ENCODE data around the gene C4orf50. TPM values are rescaled to one million over a fixed set of nuclear protein-coding genes. Genes with fewer than 3 reads are reported as not detected.

C4orf50 gene
- polyA plus RNA-seq, 1 donor from 2014 or later = 1.6 TPM

DNA sequence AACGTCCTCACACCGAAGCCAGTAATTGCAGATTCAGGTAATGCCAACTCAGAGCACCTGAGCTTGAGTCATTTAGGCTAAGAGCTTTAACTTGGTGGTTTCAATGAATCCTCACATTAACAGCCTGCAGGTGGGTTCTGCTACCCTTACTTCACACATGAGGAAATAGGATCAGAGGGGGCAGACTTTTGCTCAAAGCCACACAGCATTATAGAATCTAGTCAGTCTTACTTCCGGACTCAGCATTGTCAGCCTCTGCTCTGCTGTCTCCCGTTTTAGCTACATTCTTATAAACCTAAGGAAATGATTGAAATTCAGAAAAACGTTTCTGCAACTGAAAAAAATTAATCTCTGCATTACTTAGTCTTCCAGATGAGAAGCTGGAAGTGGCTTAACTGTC, 6.0 kb downstream of the C4orf50 start:
- H3K27ac ChIP-seq (ENCODE audit: low read length) = no peak overlapping the region
- no peaks in the 10 kb centered on the region for H3K9me3 ChIP-seq (ENCODE audit: low read length)
- H2AFZ ChIP-seq (ENCODE audit: low read depth, low read length) = no peak overlapping the region
- H3K9ac ChIP-seq (ENCODE audit: low read length) = no peak overlapping the region
- H3K36me3 ChIP-seq (ENCODE audit: insufficient read depth, low read length) = no peaks in the 10 kb centered on the region
- peaks cover 15% of the 10 kb centered on the region for H3K27me3 ChIP-seq (ENCODE audit: insufficient read depth, low read depth, low read length)
- no peaks in the 10 kb centered on the region for H3K79me2 ChIP-seq (replicated peaks; ENCODE audit: insufficient read depth, low read length)
- H3F3A ChIP-seq (ENCODE audit: insufficient read depth, low read length, poor library complexity, severe bottlenecking) = no peaks in the 10 kb centered on the region
- H4K20me1 ChIP-seq (ENCODE audit: insufficient read depth) = no peaks in the 10 kb centered on the region
- TF ChIP-seq EP300 (conservative IDR thresholded peaks at IDR 0.05; ENCODE audit: poor library complexity, severe bottlenecking) (no peak), SMC3 (conservative IDR thresholded peaks at IDR 0.05; ENCODE audit: poor library complexity) (no peak), POLR2AphosphoS5 (IDR thresholded peaks at IDR 0.05) (no peak)
- TF ChIP-seq, protein P1, sequence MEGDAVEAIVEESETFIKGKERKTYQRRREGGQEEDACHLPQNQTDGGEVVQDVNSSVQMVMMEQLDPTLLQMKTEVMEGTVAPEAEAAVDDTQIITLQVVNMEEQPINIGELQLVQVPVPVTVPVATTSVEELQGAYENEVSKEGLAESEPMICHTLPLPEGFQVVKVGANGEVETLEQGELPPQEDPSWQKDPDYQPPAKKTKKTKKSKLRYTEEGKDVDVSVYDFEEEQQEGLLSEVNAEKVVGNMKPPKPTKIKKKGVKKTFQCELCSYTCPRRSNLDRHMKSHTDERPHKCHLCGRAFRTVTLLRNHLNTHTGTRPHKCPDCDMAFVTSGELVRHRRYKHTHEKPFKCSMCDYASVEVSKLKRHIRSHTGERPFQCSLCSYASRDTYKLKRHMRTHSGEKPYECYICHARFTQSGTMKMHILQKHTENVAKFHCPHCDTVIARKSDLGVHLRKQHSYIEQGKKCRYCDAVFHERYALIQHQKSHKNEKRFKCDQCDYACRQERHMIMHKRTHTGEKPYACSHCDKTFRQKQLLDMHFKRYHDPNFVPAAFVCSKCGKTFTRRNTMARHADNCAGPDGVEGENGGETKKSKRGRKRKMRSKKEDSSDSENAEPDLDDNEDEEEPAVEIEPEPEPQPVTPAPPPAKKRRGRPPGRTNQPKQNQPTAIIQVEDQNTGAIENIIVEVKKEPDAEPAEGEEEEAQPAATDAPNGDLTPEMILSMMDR (IDR thresholded peaks at IDR 0.05; ENCODE audit: poor library complexity, severe bottlenecking) = no peak
- no peaks in the 10 kb centered on the region for H3K9me2 ChIP-seq (ENCODE audit: insufficient read depth, low read length)
- no peak overlapping the region for H3K4me3 ChIP-seq (ENCODE audit: low read length)
- no peak overlapping the region for H3K4me2 ChIP-seq (ENCODE audit: low read length)

DNA sequence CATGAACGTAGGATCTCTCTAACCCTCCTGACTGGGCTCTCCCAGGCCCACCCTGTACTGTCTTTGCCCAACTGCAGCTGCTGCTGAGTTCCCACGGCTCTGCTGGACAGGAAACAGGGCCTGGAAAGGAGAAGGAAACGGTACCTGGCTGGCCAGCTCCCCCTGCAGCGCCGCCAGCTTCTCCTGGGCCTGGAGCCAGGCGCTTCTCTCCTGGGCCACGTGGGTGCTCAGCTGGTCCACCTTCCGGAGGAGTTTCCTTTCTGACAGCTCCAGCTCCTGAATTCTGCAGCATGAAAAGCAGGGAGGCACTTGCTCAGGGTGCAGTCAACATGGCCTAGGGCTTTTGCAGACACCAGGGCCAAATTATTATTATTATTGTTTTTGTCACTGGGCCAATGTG, 6.5 kb downstream of the C4orf50 start:
- Histone ChIP-seq H3K4me2 (ENCODE audit: low read length) (no peak overlapping the region), H3K27ac (ENCODE audit: low read length) (no peak overlapping the region), H3K9ac (ENCODE audit: low read length) (no peak overlapping the region), H3F3A (ENCODE audit: insufficient read depth, low read length, poor library complexity, severe bottlenecking) (no peaks in the 10 kb centered on the region), H3K9me2 (ENCODE audit: insufficient read depth, low read length) (no peaks in the 10 kb centered on the region), H4K20me1 (ENCODE audit: insufficient read depth) (no peaks in the 10 kb centered on the region), H3K4me3 (ENCODE audit: low read length) (no peak overlapping the region), H3K79me2 (replicated peaks; ENCODE audit: insufficient read depth, low read length) (no peaks in the 10 kb centered on the region), H3K36me3 (ENCODE audit: insufficient read depth, low read length) (no peaks in the 10 kb centered on the region), H3K9me3 (ENCODE audit: low read length) (no peaks in the 10 kb centered on the region), H2AFZ (ENCODE audit: low read depth, low read length) (no peak overlapping the region), H3K27me3 (ENCODE audit: insufficient read depth, low read depth, low read length) (peaks cover 21% of the 10 kb centered on the region)
- TF ChIP-seq, protein P1 (IDR thresholded peaks at IDR 0.05; ENCODE audit: poor library complexity, severe bottlenecking) = no peak
- TF ChIP-seq EZH2 (IDR thresholded peaks at IDR 0.05; ENCODE audit: borderline replicate concordance, insufficient read depth, low read length, poor library complexity, severe bottlenecking) (no peak), MXI1 (conservative IDR thresholded peaks at IDR 0.05; ENCODE audit: poor library complexity, severe bottlenecking) (no peak), EP300 (conservative IDR thresholded peaks at IDR 0.05; ENCODE audit: poor library complexity, severe bottlenecking) (no peak), RAD21 (conservative IDR thresholded peaks at IDR 0.05) (no peak), POLR2AphosphoS5 (IDR thresholded peaks at IDR 0.05) (no peak), SMC3 (conservative IDR thresholded peaks at IDR 0.05; ENCODE audit: poor library complexity) (no peak), TAF1 (IDR thresholded peaks at IDR 0.05; ENCODE audit: low read depth) (no peak)
- TF ChIP-seq, protein P2, sequence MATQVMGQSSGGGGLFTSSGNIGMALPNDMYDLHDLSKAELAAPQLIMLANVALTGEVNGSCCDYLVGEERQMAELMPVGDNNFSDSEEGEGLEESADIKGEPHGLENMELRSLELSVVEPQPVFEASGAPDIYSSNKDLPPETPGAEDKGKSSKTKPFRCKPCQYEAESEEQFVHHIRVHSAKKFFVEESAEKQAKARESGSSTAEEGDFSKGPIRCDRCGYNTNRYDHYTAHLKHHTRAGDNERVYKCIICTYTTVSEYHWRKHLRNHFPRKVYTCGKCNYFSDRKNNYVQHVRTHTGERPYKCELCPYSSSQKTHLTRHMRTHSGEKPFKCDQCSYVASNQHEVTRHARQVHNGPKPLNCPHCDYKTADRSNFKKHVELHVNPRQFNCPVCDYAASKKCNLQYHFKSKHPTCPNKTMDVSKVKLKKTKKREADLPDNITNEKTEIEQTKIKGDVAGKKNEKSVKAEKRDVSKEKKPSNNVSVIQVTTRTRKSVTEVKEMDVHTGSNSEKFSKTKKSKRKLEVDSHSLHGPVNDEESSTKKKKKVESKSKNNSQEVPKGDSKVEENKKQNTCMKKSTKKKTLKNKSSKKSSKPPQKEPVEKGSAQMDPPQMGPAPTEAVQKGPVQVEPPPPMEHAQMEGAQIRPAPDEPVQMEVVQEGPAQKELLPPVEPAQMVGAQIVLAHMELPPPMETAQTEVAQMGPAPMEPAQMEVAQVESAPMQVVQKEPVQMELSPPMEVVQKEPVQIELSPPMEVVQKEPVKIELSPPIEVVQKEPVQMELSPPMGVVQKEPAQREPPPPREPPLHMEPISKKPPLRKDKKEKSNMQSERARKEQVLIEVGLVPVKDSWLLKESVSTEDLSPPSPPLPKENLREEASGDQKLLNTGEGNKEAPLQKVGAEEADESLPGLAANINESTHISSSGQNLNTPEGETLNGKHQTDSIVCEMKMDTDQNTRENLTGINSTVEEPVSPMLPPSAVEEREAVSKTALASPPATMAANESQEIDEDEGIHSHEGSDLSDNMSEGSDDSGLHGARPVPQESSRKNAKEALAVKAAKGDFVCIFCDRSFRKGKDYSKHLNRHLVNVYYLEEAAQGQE (IDR thresholded peaks at IDR 0.05; ENCODE audit: borderline replicate concordance) = no peak
